GM18519 (cell line): Measurements from ENCODE around the gene UBE2O.

Experiments used
- ATAC-seq: cut with Tn5 transposase; IDR thresholded peaks from one replicate; pipeline ENCODE4 v1.9.1; 2021; ENCODE audit warnings: mild to moderate bottlenecking, moderate library complexity; ENCODE audit not compliant: unreplicated experiment, low FRiP score

Gene UBE2O

DNA sequence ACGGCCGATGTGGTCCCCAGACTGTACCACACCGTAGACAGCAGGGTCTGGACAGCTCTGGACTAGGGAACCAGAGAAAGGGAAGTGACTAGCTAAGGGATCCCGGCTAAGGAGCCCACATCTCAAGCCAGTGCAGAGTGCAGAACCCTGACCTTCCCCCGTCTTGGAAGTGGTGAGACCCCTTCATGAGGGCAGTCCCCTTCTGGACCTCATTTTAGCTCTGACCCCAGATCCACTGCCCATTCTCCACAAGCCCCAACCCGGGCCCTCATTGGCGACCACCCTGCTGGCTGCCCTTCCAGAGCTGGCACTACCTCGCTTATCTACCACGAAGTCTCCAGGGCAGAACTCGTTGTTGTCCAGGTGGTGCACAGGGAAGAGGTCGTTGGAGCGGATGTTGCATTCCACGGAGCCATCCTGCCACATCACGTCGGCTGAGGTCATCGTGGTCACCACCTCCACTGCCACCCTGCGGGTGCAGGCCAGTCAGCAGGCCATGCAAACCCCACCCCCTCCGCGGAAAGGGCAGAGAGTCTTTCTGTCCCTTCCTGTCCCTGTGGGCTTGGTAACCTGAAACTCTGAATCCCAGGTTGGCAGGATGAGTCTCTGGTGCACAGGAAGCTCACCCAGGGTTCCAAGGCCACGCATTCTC, 54.3 kb downstream of the UBE2O start:
- no peak for ATAC-seq

DNA sequence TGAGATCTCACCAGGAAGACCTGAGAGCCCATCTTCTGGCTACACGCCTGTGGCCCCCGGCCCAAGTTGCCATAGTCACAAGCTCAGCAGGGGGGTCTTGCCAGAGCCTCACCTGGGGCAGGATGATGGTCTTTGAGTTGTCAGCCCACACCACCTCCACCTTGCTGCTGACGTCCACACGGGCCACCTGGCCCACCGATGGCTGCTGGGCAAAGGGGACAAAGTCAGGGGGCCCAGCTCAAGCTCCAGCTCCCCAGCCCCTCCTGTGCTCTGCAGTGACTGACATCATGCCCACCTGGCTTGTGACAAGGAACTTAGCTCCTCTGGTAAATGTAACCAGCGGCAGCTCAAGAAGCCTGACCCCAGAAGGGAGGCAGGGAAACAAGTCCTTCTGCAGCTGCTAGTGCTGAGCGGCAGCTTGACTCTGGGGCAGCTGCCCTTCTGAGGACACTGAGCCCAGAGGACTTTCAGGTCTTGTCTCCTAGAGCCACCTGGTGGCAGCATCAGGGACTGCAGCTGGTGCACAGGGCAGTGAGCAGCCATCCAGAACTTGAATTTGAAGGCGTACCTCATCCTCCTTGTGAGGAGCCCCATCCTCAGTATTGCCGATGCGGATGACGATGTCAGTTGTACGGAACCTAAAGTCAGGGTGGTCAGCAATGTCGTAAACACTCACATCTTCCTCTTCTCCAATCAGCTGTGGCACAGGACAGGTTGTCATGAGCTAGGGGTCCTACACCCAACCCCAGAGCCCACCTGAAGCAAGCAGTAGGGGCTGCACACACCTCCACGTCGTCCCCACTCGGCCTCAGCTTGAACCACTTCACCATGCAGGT, 55.0 kb downstream of the UBE2O start:
- ATAC-seq: no peak

DNA sequence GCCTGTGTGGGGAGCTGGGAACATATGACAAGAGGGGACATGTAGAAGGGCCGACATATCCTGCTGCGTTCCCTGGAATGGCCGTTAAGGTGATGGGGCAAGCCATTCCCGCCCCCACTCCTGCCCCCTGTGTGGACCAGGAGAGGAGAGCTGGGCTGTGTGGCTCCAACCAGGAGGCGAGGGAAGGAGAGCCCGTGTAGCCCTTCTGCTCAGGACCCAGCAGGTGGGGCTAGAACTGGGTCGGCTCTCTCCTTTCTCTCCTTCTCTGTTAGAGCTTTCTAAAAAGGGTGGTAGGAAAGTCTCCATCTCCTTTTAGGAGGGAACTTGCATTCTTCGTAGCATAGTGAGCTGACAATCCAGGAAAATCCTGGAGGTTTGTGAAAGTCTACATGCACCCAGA, 55.8 kb downstream of the UBE2O start:
- no peak for ATAC-seq

DNA sequence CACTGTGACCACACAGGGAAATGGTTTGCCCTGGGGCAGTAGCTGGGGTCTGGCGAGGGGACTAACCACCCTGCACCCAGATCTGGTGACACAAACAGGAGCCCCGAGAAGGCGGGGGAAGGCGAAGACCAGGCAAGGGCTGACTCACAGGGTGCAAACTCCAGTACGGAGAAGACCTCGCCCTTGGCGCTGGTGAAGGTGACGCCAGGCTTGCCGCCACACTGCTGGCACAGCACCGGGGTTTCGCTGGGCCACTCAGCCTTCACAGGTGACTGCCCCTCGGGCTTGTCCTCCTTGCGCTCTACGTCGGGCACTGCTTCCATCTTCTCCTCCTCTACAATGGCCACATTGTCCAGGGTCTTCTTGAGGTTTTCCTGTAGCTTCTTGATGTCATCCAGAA, 57.0 kb downstream of the UBE2O start:
- no peak for ATAC-seq

DNA sequence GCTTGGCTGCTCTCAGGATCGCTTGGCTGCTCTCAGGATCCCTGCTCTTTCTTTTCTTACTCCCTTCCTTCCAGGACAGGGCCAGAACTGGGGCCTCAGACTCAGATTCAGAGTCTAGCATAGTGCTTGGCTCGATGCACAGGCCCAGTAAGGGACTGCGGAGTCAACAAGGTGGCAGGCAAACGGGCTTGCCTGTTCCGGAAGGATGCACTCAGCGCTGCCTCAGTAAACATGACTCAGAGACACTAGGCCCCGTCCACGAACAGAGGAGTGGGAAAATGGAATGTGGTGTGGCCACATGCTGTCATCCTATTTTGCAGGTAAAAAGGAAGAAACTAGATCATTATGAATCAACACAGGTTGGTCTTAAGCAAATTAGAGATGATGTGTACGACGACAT, 58.8 kb downstream of the UBE2O start:
- no peak for ATAC-seq

DNA sequence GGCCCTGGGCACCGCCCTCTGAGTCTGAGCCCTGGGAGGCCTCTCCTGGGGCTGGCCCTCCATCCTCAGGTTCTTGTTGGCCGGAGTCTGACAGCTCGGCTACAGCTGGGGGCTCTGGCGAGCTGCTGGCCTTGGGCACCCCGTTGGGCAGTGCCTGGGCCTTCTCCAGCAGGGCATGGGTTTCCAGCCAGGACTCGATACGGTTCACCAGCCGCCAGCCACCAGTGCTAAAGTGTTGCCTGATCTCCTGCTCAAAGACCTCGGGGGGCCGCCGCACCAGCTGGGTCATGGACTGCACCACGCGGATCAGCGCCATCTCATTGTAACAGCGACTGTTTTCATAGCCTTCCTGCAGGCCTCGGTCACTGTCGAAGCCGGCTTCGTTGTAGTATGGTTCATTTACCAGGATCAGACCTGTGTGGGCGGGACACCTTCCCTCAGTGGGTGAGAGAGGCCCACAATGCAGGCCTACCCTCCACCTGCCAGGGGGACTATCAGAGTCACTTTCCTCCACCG, 61.7 kb downstream of the UBE2O start:
- ATAC-seq: no peak

DNA sequence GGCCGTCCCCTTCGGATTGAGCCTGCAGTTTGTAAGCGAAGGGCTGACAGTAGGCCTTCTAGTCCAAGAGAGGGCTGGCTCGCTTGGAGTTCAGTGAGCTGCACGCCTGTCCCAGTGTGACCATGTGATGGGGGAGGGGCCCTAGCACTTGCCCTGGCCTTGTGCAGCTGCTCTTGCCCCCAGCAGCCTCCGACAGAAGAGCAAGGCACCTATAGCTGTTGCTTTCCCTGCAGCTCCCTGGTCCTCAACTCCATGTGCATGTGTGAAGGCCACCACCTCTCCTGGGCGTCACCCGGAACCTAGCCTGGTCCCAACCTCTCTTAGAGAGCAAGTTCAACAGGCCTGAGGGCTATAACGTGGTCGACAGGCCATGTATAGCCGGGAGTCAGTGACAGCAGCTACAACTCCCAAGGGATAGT, 62.9 kb downstream of the UBE2O start:
- no peak for ATAC-seq

DNA sequence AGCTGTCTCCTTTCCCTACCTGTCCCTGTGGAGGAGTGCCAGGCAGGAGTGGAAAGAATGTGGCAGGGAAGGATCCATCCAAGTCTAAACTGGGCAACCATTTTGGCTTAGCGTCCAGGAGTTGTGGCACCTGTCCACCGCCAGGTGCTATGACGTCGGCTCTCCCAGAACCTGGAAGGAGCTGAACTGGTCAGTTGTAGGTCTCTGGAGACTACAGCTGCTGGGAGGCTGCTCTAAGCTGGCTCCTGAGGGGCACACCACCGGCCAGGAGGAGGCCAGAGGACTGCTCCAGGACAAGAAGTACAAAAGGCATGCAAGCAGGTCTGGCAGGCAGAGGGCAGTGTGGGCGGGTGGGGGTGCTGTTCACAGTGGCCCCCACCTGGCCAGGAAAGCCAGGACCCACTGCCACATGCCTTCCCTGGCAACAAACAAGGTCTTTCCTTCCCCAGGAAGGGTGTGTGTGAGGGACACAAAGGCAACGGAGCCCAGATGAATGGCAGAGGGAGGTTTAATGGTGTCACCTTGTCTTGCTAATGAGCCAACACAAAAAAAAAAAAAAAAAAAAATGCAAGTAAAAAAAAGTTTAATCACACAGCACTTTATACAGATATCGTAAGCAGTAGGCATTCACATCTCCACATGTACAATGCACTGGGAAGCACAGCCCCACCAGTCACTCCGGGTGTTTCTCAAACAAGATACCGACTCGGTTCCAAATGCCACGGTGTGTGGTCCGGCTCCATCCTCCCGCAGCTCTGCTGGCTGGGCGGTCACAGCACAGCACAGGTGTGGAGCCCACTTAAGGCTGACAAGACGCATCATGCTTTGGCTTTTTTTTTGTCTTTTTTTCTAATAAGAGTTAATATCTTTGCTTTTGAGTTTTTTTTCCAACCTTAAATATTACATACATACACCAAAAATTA, 63.7 kb downstream of the UBE2O start:
- ATAC-seq: no peak

DNA sequence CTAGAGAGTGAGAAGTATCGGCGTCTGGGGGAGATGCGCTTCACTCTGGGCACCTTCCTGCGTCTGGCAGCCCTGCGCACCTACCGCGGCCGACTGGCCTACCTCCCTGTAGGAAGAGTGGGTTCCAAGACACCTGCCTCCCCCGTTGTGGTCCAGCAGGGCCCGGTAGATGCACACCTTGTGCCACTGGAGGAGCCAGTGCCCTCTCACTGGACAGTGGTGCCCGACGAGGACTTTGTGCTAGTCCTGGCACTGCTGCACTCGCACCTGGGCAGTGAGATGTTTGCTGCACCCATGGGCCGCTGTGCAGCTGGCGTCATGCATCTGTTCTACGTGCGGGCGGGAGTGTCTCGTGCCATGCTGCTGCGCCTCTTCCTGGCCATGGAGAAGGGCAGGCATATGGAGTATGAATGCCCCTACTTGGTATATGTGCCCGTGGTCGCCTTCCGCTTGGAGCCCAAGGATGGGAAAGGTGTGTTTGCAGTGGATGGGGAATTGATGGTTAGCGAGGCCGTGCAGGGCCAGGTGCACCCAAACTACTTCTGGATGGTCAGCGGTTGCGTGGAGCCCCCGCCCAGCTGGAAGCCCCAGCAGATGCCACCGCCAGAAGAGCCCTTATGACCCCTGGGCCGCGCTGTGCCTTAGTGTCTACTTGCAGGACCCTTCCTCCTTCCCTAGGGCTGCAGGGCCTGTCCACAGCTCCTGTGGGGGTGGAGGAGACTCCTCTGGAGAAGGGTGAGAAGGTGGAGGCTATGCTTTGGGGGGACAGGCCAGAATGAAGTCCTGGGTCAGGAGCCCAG, 65.8 kb downstream of the UBE2O start:
- no peak for ATAC-seq

DNA sequence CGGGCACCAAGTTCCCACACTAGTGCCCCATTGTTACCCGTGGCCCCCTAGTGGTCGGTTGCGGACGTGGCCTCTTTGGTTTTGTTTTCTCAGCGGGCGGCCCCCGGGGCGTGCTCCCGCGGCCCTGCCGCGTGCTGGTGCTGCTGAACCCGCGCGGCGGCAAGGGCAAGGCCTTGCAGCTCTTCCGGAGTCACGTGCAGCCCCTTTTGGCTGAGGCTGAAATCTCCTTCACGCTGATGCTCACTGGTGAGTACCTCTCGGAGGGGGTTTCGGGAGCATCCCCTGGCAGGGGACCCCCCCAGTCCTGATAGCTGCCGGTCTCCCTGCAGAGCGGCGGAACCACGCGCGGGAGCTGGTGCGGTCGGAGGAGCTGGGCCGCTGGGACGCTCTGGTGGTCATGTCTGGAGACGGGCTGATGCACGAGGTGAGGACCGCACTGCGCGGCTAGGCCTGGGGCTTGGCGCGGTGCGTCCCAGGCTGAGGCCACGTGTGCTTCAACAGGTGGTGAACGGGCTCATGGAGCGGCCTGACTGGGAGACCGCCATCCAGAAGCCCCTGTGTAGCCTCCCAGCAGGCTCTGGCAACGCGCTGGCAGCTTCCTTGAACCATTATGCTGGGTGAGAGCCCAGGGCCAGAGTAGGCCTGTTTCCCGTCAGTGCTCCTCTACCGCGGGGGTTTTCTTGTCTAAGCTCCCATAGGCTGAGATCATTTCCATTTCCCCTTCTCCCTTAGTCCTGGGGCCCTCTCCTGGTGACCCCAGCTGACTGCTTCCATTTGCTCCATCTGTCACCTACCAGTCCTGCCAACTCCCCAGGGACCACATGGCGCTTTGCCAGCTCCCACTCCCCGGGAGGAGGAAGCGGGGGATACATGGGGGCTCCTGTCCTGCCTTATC, 66.8 kb downstream of the UBE2O start:
- ATAC-seq: no peak

DNA sequence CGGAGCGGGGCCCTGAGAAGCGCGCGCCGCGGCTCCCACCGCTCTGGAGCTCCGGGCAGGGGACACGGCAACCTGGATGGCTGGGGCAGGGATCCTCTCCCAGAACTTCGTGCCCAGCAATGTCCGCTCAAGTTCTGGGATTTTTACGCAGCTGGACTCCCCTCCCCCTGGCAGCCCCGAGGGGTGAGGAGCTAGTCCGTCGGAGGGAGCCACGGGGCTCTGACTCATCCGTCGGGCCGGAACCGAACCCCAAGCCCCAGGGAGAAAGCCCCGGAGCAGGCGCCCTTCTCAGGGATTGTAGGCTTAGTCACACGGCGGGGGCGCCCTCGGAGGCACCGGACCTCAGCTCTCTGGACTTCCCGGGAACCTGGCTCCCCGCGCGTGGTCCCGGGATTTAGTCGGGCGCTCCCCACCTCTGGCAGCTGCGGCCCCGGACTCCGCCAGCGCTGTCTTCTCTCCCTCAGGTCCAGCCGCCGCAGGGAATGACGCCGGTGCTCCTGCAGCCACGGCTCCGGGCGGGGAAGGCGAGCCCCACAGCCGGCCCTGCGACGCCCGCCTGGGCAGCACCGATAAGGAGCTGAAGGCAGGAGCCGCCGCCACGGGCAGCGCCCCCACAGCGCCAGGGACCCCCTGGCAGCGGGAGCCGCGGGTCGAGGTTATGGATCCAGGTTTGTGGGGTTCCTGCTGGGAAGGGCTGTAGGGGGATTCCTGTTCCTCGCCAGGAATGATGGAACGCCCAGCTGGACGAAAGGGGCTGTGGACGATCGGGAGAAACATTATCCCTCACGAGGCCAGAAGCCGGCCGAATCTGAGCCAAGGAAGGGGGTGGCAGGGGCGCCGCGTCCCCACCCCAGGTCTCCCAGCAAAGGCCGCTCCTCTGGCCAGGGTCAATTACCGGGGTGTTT, 67.7 kb downstream of the UBE2O start:
- ATAC-seq: no peak

DNA sequence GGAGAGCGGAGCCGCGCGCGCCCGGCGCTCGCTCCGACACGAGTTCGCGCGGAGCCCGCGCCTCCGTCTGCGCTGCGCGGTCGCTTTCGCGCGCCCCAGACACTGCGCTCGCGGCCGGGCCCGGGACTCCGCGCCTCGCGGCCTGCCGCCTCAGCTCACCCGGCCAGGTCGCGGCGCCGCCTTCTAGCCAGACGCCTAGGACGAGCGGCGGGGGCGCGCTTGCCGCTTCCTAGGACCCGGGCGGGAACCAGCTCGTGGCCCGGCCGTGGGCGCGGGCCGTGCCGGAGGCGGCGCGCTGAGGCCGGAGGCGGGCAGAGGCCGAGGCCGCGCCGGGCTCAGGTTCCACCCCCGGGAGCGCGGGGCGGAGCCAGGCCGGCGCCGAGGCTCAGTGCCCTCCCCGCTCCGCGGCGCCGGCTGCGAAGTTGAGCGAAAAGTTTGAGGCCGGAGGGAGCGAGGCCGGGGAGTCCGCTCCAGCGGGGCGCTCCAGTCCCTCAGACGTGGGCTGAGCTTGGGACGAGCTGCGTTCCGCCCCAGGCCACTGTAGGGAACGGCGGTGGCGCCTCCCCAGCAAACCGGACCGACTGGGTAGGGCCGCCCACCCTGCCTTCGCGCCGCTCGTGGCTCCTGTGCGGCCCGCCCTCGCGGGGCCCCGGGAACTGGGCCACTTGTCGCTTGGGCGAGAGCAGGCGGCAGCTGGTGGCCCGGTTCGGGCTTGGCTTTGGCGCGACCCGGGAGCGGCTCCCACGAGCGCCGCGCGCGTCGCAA, 68.5 kb downstream of the UBE2O start, which contains the start of gene SPHK1:
TSS of gene SPHK1 (plus strand) at position 388 of the 765 bp plus-strand sequence. CDS start 1,036 bp downstream, outside the sequence.
- no peak for ATAC-seq

DNA sequence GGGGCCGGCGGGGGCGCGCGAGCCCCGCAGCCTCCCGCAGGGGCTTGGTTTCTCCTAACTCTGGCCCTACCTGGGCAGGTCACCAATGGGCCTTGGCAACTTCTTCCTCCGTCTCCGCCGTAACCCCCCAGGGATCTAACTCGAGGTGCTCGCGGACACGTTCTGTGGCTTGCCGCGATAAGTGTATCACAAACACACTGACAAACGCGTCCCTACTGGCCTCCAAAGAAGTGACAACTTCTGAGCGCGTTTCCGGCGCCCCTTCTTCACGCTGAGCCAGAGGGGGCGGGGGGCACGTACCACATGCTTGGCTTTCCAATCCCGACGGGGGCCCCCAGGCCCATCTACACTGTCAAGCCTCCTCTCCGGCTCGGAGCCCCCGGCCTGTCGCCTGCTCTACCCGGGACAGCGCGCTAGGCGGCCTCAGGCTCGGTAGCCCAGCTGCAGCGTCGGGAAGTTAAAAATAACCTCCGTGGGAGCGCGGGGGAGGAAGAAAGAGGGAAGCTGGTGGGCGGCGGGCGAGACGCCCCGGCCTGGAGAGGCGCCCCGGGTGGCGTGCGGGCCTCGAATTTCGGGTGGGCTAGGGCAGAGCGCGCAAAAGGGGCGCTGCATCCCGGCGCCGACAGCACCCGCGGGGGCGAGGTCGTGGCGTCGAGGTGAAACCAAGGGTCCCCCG, 69.3 kb downstream of the UBE2O start:
- ATAC-seq: no peak

DNA sequence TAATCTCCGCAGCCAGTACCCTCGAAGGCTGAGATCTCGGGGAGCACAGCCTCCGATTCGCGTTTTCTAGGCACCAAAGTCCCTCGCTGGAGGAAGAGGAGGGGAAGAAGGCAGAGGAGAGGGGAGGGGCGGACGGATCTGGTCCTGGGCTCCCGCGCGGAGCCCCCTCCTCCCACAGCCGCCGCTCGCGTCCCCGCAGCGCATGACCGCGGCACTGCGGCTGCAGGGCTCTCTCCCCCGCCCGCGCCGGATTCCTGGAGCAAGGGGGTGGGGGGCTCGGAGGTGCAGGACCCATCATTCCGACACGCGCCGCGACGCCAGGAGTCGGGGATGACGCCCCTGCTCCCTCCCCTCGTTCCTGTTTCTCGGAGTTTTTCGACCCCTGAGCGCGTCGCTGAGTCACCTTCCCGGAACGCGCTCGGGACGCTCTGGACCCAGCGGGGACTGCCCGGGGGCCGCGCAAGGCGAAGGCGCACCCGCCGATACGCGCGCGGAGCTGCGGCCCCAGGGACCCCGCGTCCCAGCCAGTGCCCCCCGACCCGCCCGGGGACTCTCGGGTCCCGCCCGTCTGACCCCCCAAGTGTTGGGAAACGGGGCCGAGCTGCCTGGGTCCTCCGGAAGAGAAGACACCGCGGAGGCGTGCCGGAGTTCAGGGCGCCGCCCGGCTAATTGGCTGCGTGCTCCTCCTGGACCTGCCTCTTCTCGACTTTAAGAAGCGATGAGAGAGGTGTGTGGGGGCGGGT, 70.0 kb downstream of the UBE2O start:
- no peak for ATAC-seq

DNA sequence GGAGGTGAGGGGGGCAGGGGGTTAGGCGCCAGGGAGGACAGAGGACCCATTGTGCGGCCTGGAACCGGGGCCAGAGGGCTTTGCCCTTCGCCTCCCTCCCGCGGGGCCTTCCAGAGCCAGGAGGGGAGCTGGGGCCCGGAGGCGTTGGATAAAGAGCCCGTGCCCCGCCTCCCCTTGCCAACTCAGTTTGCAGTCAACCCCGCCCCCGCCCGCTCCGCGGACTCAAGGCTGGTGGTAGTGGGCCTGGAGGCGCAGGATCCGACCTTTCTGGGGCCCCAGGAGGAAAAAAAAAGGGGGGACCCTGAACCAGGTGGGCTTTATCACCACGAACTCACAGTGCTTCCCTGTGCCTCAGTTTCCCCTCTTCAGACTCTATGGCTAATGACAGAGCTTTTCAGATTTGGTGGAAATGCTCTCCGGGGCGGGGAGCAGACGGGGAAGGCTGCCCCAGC, 70.6 kb downstream of the UBE2O start:
- no peak for ATAC-seq
